Panc1 (cell line): Measurements from ENCODE around the gene HTR1E. TPM values are rescaled to one million over a fixed set of nuclear protein-coding genes. Genes with fewer than 3 reads are reported as not detected.
"Not testable (repeated sequence)": the region's sequence is repeated elsewhere in the genome, so short reads cannot be mapped to it uniquely, and the experiment has no call there.

Experiments
- ATAC-seq: fragments of 200-7000 bp; cut with Tn5 transposase; 2 replicates; pipeline ENCODE4 v1.9.1; 2020; ENCODE audit warnings: mild to moderate bottlenecking, moderate library complexity
- Bru-seq: library from RNA; stranded (reverse); fragments of 400-500 nt; gene quantifications from one replicate; lab custom pipeline; 2021; lab: Mats Ljungman, UMichigan
- BruChase-seq, 2 experiments: library from RNA; stranded (reverse); fragments of 400-500 nt; gene quantifications; one replicate each; lab custom pipeline; 2021; lab: Mats Ljungman, UMichigan
- BruUV-seq: library from RNA; stranded (reverse); fragments of 400-500 nt; replicated peaks from 2 replicates; lab custom pipeline; 2021; lab: Mats Ljungman, UMichigan
- CTCF ChIA-PET: fragments of 300-600 bp; sonication (Branson Sonifier 250); formaldehyde crosslinking; loops from one replicate; lab custom pipeline; 2022; ENCODE audit warnings: antibody characterized with exemption; lab: Charles Lee
- POLR2A ChIA-PET: fragments of 300-600 bp; sonication (Branson Sonifier 250); formaldehyde crosslinking; loops from one replicate; lab custom pipeline; 2022; ENCODE audit warnings: antibody characterized with exemption; lab: Charles Lee
- DNase-seq: peaks from one replicate; pipeline ENCODE4 v3.0.0-alpha.2; 2010; ENCODE audit warnings: low read depth, low spot score
- H3K27ac ChIP-seq: 2 replicates; pipeline ENCODE4 v1.5.1; 2011; ENCODE audit warnings: mild to moderate bottlenecking, low read length, inconsistent platforms
- H3K27me3 ChIP-seq: fragments of 200-500 bp; sonication (Bioruptor generic); 2 replicates; pipeline ENCODE4 v1.6.0; 2014; ENCODE audit warnings: low read length, inconsistent platforms; ENCODE audit not compliant: control insufficient read depth, insufficient read depth
- H3K36me3 ChIP-seq: fragments of 200-500 bp; sonication (Bioruptor generic); 2 replicates; pipeline ENCODE4 v1.5.1; 2014; ENCODE audit warnings: inconsistent platforms, mild to moderate bottlenecking, low read length, moderate library complexity; ENCODE audit not compliant: control insufficient read depth, insufficient read depth
- H3K4me1 ChIP-seq: 2 replicates; pipeline ENCODE4 v1.5.1; 2011; ENCODE audit warnings: inconsistent platforms, mild to moderate bottlenecking, low read length, moderate library complexity; ENCODE audit not compliant: control insufficient read depth, insufficient read depth
- H3K4me3 ChIP-seq, 2 experiments: 2 replicates each; pipeline ENCODE4 v1.5.1; 2011 to 2012; ENCODE audit warnings: low read depth in 2 of 2, low read length in 2 of 2, mild to moderate bottlenecking in 2 of 2, inconsistent platforms in 1 of 2, moderate library complexity in 1 of 2
- H3K9me3 ChIP-seq: fragments of 200-500 bp; sonication (Bioruptor generic); 2 replicates; pipeline ENCODE4 v1.5.1; 2014; ENCODE audit warnings: low read depth, mild to moderate bottlenecking, inconsistent platforms, low read length, moderate library complexity; ENCODE audit not compliant: control insufficient read depth, insufficient read depth
- POLR2AphosphoS5 ChIP-seq: IDR thresholded peaks from 2 replicates; pipeline ENCODE4 v1.6.1; 2012; ENCODE audit warnings: mild to moderate bottlenecking, low read depth, low read length, moderate library complexity
- REST ChIP-seq, 2 experiments: IDR thresholded peaks; 2 replicates each; pipeline ENCODE4 v1.6.1; 2011 to 2012; ENCODE audit warnings: low read depth in 2 of 2, control low read depth in 1 of 2, low read length in 1 of 2, mild to moderate bottlenecking in 1 of 2, moderate library complexity in 1 of 2; ENCODE audit not compliant: insufficient read depth in 1 of 2
- SIN3A ChIP-seq: IDR thresholded peaks from 2 replicates; pipeline ENCODE4 v1.6.1; 2012; ENCODE audit warnings: low read depth, mild to moderate bottlenecking, low read length, moderate library complexity, borderline replicate concordance; ENCODE audit not compliant: insufficient read depth
- TCF7L2 ChIP-seq: IDR thresholded peaks from 2 replicates; pipeline ENCODE4 v1.6.1; 2011; ENCODE audit warnings: mild to moderate bottlenecking, low read depth, low read length, inconsistent platforms
- in situ Hi-C: cut with HindIII; loops from 2 replicates; pipeline ENCODE4 v1.10.0; 2016; ENCODE audit warnings: low sequenced_read_pairs, low pct_unique_long_range_greater_than_20kb
- intact Hi-C: fragments of 100-400 bp; cut with micrococcal nuclease; formaldehyde crosslinking; loops from one replicate; pipeline ENCODE4 v1.10.0; 2022; ENCODE audit not compliant: unreplicated experiment
- long read RNA-seq: library from polyadenylated mRNA; unstranded; transcript quantifications from one replicate; pipeline ENCODE4 v2.0.0, GENCODE V29; 2021; ENCODE audit not compliant: unreplicated experiment
- polyA plus RNA-seq: library from polyadenylated mRNA; unstranded; fragments of >200 nt; gene quantifications from one replicate; pipeline ENCODE4 v1.2.1, GENCODE V29; 2012; ENCODE audit warnings: missing spikeins; ENCODE audit not compliant: insufficient read length
- total RNA-seq: library from RNA; stranded (reverse); gene quantifications from one replicate; pipeline ENCODE4 v1.2.1, GENCODE V29; 2021; ENCODE audit not compliant: unreplicated experiment
- TF ChIP-seq, protein P1 (sequence below): fragments of 450-650 bp; IDR thresholded peaks from 2 replicates; pipeline ENCODE4 v1.5.1; 2017; ENCODE audit warnings: mild to moderate bottlenecking

Gene HTR1E
- total RNA-seq (not detected), Bru-seq, nascent RNA (percentile 4 among the genes with signal in this experiment), BruChase-seq, experiment 1, labeled RNA remaining after a 2-hour chase (percentile 5 among the genes with signal in this experiment), BruChase-seq, experiment 2, labeled RNA remaining after a 6-hour chase (percentile 1 among the genes with signal in this experiment)
- polyA plus RNA-seq, result not detected
- long read RNA-seq, result 0 reads

DNA sequence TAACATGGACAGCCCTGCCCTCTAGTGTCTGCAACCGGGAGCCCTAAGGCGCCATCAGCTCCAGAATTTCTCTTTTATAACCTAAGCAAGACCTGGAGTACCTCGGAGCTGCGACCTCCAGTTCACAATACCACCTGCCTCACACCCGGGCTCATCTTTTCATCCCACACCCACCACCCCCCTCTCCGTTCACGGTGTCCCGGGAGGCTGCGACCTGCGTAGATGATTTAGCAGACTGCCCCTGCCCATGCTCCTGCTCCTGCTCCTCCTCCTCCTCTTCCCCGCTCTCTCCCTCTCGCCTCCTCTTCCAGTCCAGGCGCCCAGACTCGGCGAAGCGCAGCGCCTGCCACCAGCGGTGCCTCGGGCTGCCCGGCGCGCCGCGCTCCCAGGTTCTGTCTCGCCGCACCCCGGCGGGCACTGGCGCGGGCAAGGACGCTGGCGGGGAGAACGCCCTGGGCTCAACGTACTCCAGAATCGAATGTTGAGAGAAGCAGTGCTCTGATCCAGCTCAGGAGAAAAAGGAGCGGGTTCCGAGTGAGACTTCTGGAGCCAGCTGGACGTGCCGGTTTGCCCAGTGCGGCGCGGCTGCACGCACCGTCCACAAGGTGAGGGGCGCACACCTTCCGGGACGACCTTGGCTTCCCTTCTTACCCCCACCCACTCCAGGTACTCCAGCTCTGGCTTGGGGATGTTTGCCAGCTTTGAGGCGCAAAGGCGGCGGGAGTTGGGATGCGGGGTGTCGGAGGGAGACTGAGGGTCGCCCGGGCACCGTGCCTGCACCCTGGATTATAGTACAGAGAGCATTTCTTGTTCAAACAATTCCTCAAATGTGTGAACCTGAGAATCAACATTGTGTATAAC lies at the start of gene HTR1E:
TSS of gene HTR1E (plus strand) at position 310 of the 861 bp plus-strand sequence. CDS start 77,807 bp downstream, outside the sequence.
- intact Hi-C loops (loop anchor here (5.0 to 10.0 kb wide), 3 partner anchors 80 to 1193 kb away; no protein-coding TSS in a partner anchor), in situ Hi-C loops (no loop called here)
- H3K36me3 ChIP-seq, result no peaks in the 10 kb centered on the region
- POLR2A ChIA-PET, result no interaction called here
- no peak within 1 kb of the TSS for H3K27ac ChIP-seq
- CTCF ChIA-PET, result interaction anchor here (0.5 to 1.2 kb wide), 2 partner anchors 78 to 1015 kb away, joined by 3 read pairs; no protein-coding TSS in a partner anchor
- peaks cover 28% of the 10 kb centered on the region for H3K27me3 ChIP-seq
- H3K9me3 ChIP-seq, result no peaks in the 10 kb centered on the region
- no peak for TF ChIP-seq TCF7L2
- TF ChIP-seq, protein P1, sequence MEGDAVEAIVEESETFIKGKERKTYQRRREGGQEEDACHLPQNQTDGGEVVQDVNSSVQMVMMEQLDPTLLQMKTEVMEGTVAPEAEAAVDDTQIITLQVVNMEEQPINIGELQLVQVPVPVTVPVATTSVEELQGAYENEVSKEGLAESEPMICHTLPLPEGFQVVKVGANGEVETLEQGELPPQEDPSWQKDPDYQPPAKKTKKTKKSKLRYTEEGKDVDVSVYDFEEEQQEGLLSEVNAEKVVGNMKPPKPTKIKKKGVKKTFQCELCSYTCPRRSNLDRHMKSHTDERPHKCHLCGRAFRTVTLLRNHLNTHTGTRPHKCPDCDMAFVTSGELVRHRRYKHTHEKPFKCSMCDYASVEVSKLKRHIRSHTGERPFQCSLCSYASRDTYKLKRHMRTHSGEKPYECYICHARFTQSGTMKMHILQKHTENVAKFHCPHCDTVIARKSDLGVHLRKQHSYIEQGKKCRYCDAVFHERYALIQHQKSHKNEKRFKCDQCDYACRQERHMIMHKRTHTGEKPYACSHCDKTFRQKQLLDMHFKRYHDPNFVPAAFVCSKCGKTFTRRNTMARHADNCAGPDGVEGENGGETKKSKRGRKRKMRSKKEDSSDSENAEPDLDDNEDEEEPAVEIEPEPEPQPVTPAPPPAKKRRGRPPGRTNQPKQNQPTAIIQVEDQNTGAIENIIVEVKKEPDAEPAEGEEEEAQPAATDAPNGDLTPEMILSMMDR, result peak; percentile 85
- ATAC-seq, result peak; percentile 97
- BruUV-seq, result no TSS peak
- DNase-seq, result no peak
- no peaks in the 10 kb centered on the region; the same call in 1 of the 2 replicates for H3K4me1 ChIP-seq
- H3K4me3 ChIP-seq, result peak within 1 kb of the TSS; percentile 34 to 47

GRCh38 chr6:86888301-86888700 lies 49.0 kb upstream of the HTR1E start:
- POLR2A ChIA-PET, result no interaction called here
- no peak for ATAC-seq
- CTCF ChIA-PET, result no interaction called here
- Histone ChIP-seq H3K27me3 (no peaks in the 10 kb centered on the region), H3K27ac (no peak overlapping the region), H3K9me3 (no peaks in the 10 kb centered on the region), H3K36me3 (no peaks in the 10 kb centered on the region), H3K4me3 (no peak overlapping the region), H3K4me1 (no peaks in the 10 kb centered on the region)
- no peak for DNase-seq
- intact Hi-C loops (no loop called here), in situ Hi-C loops (no loop called here)
- TF ChIP-seq SIN3A (no peak), TCF7L2 (no peak), POLR2AphosphoS5 (no peak), REST (IDR thresholded peaks at IDR 0.05; ENCODE audit: insufficient read depth in 1 of 2, low read depth in 2 of 2, low read length in 1 of 2) (no peak)
- TF ChIP-seq, protein P1, result no peak
- BruUV-seq, result no TSS peak

DNA sequence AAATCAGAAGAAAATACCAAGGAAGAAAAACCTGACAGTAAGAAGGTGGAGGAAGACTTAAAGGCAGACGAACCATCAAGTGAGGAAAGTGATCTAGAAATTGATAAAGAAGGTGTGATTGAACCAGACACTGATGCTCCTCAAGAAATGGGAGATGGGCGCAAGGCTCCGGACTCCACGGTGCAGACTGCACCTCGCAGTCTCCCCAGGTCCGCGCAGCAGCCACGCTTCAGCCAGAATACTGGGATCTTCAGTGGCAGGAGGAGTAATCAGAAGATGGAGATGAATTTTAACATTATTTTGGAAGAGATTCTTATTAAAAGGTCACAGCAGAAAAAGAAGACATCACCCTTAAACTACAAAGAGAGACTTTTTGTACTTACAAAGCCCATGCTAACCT lies 40.1 kb upstream of the HTR1E start:
- H3K27me3 ChIP-seq, CTCF ChIA-PET, ATAC-seq, DNase-seq, H3K4me3 ChIP-seq, BruUV-seq, H3K27ac ChIP-seq, intact Hi-C loops, H3K36me3 ChIP-seq, in situ Hi-C loops, H3K4me1 ChIP-seq, H3K9me3 ChIP-seq, POLR2A ChIA-PET: not testable (repeated sequence)
